Stimulated activated naive CD8-positive, alpha-beta T cell treated with anti-CD3 and anti-CD28 coated beads, Interleukin-15, amount 100 ng/mL, for 72 hours (primary cell): ENCODE data around the gene GSK3A.

Experiments
- ATAC-seq: fragments of 150-1000 bp; cut with Tn5 transposase; 2 replicates; pipeline ENCODE4 v1.10.0; 2021; ENCODE audit warnings: mild to moderate bottlenecking, moderate library complexity
- DNase-seq, 2 donors: peaks; one replicate each; pipeline ENCODE4 v3.0.0; 2021 to 2022
- H3K27ac Mint-ChIP-seq, 2 donors: one replicate each; pipeline ENCODE4 v1.8.0; 2022; ENCODE audit warnings: mild to moderate bottlenecking in 2 of 2, mixed read lengths in 2 of 2, moderate library complexity in 2 of 2
- H3K27me3 Mint-ChIP-seq: one replicate; pipeline ENCODE4 v1.8.0; 2022; ENCODE audit warnings: mixed read lengths
- H3K4me1 Mint-ChIP-seq: one replicate; pipeline ENCODE4 v1.8.0; 2022; ENCODE audit warnings: mild to moderate bottlenecking, mixed read lengths
- H3K4me3 Mint-ChIP-seq, 2 donors: one replicate each; pipeline ENCODE4 v1.8.0; 2022; ENCODE audit warnings: mild to moderate bottlenecking in 2 of 2, mixed read lengths in 2 of 2, moderate library complexity in 1 of 2
- H3K9me3 Mint-ChIP-seq, 2 donors: one replicate each; pipeline ENCODE4 v1.8.0; 2022; ENCODE audit warnings: mixed read lengths in 2 of 2

The GSK3A gene

GRCh38 chr19:42242512-42243409 lies at the start of gene GSK3A:
Gene GSK3A, minus strand, starts transcription at chr19:42242602. Its CDS starts 137 bp downstream, at chr19:42242465.
- no peaks in the 10 kb centered on the region for H3K27me3 Mint-ChIP-seq
- peak within 1 kb of the TSS; percentile 91 to 94 for H3K4me3 Mint-ChIP-seq
- no peaks in the 10 kb centered on the region for H3K9me3 Mint-ChIP-seq
- peak within 1 kb of the TSS; percentile 93 to 96 for H3K27ac Mint-ChIP-seq
- peaks cover 55% of the 10 kb centered on the region for H3K4me1 Mint-ChIP-seq
- DNase-seq (peak; percentile 96 to 97), ATAC-seq (peak; percentile 86)

GRCh38 chr19:42291435-42291810 lies 49.0 kb upstream of the GSK3A start:
- no peak overlapping the region for H3K4me3 Mint-ChIP-seq
- ATAC-seq (no peak), DNase-seq (no peak)
- H3K9me3 Mint-ChIP-seq, result no peaks in the 10 kb centered on the region
- no peaks in the 10 kb centered on the region for H3K27me3 Mint-ChIP-seq
- H3K27ac Mint-ChIP-seq, result peak overlapping the region in 1 of 2 donors; percentile 35
- peaks cover 20% of the 10 kb centered on the region for H3K4me1 Mint-ChIP-seq

DNA sequence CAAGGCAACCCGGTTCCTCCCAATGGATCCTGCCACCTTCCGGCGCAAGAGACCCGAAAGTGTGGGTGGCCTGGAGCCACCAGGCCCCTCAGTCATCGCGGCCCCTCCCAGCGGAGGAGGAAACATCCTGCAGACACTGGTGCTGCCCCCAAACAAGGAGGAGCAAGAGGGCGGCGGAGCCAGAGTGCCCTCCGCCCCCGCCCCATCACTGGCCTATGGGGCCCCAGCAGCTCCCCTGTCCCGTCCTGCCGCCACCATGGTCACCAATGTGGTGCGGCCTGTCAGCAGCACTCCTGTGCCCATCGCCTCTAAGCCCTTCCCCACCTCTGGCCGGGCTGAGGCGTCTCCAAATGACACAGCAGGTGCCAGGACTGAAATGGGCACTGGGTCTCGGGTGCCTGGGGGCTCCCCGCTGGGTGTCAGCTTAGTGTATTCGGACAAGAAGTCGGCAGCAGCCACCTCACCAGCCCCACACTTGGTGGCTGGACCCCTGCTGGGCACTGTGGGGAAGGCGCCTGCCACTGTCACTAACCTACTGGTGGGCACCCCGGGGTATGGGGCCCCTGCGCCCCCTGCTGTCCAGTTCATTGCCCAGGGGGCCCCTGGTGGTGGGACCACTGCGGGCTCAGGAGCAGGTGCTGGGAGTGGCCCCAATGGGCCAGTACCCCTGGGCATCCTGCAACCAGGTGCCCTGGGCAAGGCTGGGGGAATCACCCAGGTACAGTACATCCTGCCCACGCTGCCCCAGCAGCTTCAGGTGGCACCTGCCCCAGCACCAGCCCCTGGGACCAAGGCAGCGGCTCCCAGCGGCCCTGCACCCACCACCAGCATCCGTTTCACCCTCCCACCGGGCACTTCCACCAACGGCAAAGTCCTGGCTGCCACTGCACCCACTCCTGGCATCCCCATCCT lies 48.4 kb upstream of the GSK3A start:
- Mint-ChIP-seq H3K4me1 (peaks cover 20% of the 10 kb centered on the region), H3K27me3 (no peaks in the 10 kb centered on the region), H3K4me3 (no peak overlapping the region), H3K9me3 (no peaks in the 10 kb centered on the region), H3K27ac (no peak overlapping the region)
- ATAC-seq (peak; percentile 75), DNase-seq (peak; percentile 61 to 64)

- no peaks in the 10 kb centered on the region for H3K9me3 Mint-ChIP-seq
- no peak overlapping the region for H3K27ac Mint-ChIP-seq
- ATAC-seq (no peak), DNase-seq (no peak)
- H3K4me1 Mint-ChIP-seq, result peaks cover 26% of the 10 kb centered on the region
- no peaks in the 10 kb centered on the region for H3K27me3 Mint-ChIP-seq
- H3K4me3 Mint-ChIP-seq, result no peak overlapping the region
Observed at GRCh38 chr19:42290136-42290522, 47.7 kb upstream of the GSK3A start.

- DNase-seq (no peak), ATAC-seq (no peak)
- H3K9me3 Mint-ChIP-seq, result no peaks in the 10 kb centered on the region
- H3K27ac Mint-ChIP-seq, result no peak overlapping the region
- no peaks in the 10 kb centered on the region for H3K27me3 Mint-ChIP-seq
- H3K4me1 Mint-ChIP-seq, result peaks cover 32% of the 10 kb centered on the region
- H3K4me3 Mint-ChIP-seq, result no peak overlapping the region
Observed at GRCh38 chr19:42289556-42290041, 47.2 kb upstream of the GSK3A start.

DNA sequence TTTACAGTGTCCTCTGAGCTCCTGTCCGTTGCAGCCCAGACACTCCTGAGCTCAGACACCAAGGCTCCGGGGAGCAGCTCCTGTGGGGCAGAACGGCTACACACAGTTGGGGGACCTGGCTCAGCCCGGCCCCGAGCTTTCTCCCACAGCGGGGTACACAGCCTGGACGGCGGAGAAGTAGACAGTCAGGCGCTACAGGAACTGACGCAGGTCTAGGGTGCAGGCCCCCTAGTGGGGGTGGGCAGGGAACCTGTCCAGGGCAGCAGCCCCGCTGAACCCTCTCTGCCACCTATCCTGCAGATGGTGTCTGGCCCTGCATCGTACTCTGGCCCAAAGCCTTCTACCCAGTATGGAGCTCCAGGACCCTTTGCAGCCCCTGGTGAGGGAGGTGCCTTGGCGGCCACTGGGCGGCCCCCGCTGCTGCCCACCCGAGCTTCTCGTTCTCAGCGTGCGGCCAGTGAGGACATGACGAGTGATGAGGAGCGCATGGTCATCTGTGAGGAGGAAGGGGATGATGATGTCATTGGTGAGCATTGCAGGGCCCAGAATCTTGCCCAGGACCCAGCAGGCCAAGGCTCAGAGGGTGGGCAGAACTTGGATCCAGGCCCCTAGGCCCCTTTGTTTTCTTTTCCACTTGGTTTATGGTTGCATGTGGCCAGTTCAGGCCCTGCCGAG lies 46.6 kb upstream of the GSK3A start:
- H3K9me3 Mint-ChIP-seq, result no peaks in the 10 kb centered on the region
- no peak for DNase-seq
- no peaks in the 10 kb centered on the region for H3K27me3 Mint-ChIP-seq
- ATAC-seq, result no peak
- H3K4me3 Mint-ChIP-seq, result no peak overlapping the region
- H3K4me1 Mint-ChIP-seq, result peaks cover 33% of the 10 kb centered on the region
- no peak overlapping the region for H3K27ac Mint-ChIP-seq

DNA sequence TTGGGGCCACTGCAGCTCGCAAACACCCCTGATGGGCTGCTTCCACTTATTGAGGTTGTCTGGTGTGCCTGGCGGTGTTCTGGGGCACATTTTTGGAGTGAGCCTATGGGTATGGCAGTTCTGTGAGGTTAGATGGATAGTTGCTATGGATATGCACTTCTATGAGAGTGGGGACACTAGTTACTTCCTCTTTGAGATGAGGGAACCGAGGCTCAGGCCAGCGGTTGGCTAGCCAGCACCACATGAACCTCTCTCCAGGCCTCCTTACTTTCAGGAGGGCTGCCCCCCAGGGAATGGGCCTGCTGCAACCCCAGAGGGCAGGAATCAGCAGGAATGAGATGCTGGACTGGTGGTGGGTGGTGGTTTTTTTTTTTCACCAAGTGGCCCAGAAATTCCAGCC lies 46.0 kb upstream of the GSK3A start:
- H3K4me3 Mint-ChIP-seq, result no peak overlapping the region
- no peak for DNase-seq
- no peak overlapping the region for H3K27ac Mint-ChIP-seq
- H3K9me3 Mint-ChIP-seq, result no peaks in the 10 kb centered on the region
- ATAC-seq, result no peak
- no peaks in the 10 kb centered on the region for H3K27me3 Mint-ChIP-seq
- H3K4me1 Mint-ChIP-seq, result peaks cover 33% of the 10 kb centered on the region

- Mint-ChIP-seq H3K27ac (no peak overlapping the region), H3K4me1 (peaks cover 33% of the 10 kb centered on the region), H3K4me3 (no peak overlapping the region), H3K27me3 (no peaks in the 10 kb centered on the region), H3K9me3 (no peaks in the 10 kb centered on the region)
- DNase-seq, result no peak
- no peak for ATAC-seq
Observed at GRCh38 chr19:42287827-42288107, 45.4 kb upstream of the GSK3A start.

GRCh38 chr19:42287017-42287826 lies 44.8 kb upstream of the GSK3A start:
- ATAC-seq (no peak), DNase-seq (no peak)
- Mint-ChIP-seq H3K9me3 (no peaks in the 10 kb centered on the region), H3K4me3 (no peak overlapping the region), H3K27me3 (no peaks in the 10 kb centered on the region), H3K27ac (no peak overlapping the region), H3K4me1 (peaks cover 33% of the 10 kb centered on the region)

DNA sequence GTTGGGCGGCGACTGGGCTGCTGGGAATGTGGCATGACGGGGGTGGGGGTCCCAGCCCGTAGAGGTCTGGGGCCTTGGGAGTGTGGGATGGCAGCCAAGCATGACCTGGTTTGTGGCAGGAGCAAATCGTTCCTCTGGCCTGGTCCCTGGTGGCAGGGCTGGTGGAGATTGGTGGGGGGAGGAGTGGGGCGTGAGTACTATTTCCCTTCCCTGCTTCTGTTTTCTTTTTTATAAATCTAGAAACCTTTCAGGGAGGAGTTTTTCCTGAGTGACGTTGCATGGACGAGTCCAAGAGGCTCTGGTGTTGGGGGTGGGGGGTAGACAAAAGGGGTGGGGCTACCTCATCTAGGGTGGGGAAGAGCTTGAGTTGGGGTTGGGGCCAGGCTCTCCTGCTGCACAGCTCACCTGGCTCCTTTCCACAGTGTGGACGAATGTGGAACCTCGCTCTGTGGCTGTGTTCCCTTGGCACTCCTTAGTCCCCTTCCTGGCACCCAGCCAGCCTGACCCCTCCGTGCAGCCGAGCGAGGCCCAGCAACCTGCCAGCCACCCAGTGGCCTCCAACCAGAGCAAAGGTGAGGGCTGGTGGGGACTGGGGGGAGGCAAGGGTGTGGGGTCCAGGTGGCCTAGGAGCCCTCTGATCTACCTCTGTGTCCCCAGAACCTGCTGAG lies 44.1 kb upstream of the GSK3A start:
- H3K4me3 Mint-ChIP-seq, result no peak overlapping the region
- ATAC-seq (no peak), DNase-seq (no peak)
- no peaks in the 10 kb centered on the region for H3K9me3 Mint-ChIP-seq
- peak overlapping the region in 1 of 2 donors; percentile 45 for H3K27ac Mint-ChIP-seq
- peaks cover 28% of the 10 kb centered on the region for H3K4me1 Mint-ChIP-seq
- no peaks in the 10 kb centered on the region for H3K27me3 Mint-ChIP-seq

DNA sequence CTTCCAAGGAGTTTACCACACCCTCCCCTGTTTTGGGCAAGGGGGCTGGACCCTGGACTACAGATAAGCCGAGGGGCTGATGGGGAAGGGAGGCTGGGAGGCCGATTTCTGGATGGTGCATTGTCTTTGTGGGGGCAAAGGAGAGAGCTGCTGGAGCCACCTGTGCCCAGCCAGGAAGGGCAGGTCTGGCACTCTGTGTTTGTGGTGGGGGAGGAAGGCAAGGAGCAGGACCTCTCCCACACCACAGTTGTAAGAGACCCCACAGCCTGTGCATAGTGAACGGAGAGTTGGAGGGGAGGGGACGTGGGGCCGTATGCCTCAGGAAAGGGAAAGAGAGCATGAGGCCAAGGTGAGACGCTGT lies 43.6 kb upstream of the GSK3A start:
- Mint-ChIP-seq H3K27ac (peak overlapping the region; percentile 45 to 66), H3K27me3 (no peaks in the 10 kb centered on the region), H3K4me1 (peaks cover 24% of the 10 kb centered on the region), H3K4me3 (peak overlapping the region; percentile 84 to 90), H3K9me3 (no peaks in the 10 kb centered on the region)
- ATAC-seq (no peak), DNase-seq (no peak)

- Mint-ChIP-seq H3K4me1 (peaks cover 24% of the 10 kb centered on the region), H3K4me3 (peak overlapping the region; percentile 84 to 90), H3K27ac (no peak overlapping the region), H3K9me3 (no peaks in the 10 kb centered on the region), H3K27me3 (no peaks in the 10 kb centered on the region)
- ATAC-seq (no peak), DNase-seq (no peak)
Observed at GRCh38 chr19:42285541-42285941, 43.1 kb upstream of the GSK3A start.

DNA sequence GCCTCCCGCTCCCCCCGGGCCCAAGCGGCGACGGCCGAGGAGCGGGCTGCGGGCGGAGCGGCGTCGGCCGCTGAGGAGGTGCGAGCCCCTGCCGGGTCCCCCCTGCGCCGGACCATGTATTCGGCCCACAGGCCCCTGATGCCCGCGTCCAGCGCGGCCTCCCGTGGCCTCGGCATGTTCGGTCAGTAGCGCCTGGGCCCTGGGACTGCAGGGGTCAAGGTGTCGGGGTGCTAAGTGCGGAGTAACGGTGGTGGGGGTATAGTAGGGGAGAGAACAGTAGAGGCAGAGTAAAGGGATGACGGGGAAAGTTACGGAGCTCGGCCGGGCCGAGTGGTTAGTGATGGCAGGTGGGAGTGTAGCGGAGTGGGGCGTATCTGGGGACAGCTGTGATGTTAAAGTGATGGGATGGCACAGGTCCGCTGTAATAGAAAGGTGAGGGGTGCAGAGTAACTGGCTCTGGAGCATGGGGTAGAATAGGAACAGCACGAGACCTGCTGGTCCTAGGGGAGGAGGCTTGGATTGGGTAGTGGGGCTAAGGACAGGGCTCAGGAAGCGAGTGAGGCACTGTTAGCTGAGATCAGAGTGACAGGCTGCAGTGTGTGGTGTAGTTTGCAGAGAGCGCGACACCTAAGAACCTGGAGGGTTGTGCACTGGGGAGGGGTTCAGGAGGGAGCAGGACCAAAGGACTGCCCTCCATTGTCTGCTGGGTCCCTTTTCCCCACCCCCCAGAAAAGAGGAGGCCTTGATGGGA lies 42.4 kb upstream of the GSK3A start:
- no peak for ATAC-seq
- Mint-ChIP-seq H3K4me1 (peaks cover 25% of the 10 kb centered on the region), H3K9me3 (no peaks in the 10 kb centered on the region), H3K27me3 (no peaks in the 10 kb centered on the region), H3K4me3 (peak overlapping the region; percentile 84 to 90), H3K27ac (peak overlapping the region; percentile 84 to 87)
- peak in 1 of 2 donors; percentile 28 for DNase-seq

DNA sequence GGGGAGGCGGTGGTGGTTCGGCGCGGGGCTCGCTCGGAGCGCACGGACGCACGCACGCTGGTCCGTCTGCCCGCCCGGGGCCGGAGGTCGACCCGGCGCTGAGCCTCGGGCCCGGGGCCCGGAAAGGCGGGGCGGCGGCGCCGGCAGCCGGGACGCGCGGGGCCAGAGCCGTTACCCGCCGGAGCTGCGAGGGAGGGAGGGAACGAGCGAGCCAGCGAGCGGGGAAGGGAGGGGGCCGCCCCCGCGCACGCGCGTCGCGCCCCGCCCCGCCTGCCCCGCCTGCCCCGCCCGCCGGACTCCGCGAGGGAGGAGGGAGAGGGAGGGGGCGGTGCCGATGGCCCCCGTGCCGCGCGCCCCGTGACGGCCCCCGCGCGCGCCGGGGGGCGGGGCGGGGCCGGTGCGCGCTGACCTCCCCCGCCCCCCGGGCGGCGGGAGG lies 41.7 kb upstream of the GSK3A start:
- ATAC-seq, result peak; percentile 25
- H3K27me3 Mint-ChIP-seq, result no peaks in the 10 kb centered on the region
- H3K9me3 Mint-ChIP-seq, result no peaks in the 10 kb centered on the region
- H3K4me1 Mint-ChIP-seq, result peaks cover 32% of the 10 kb centered on the region
- H3K27ac Mint-ChIP-seq, result no peak overlapping the region
- DNase-seq, result peak; percentile 81 to 83
- H3K4me3 Mint-ChIP-seq, result no peak overlapping the region
